Measurements from ENCODE around the gene PTK6.
A peak's percentile ranks its signal among the peaks of the same experiment; 100 is the strongest.

Gene PTK6

DNA sequence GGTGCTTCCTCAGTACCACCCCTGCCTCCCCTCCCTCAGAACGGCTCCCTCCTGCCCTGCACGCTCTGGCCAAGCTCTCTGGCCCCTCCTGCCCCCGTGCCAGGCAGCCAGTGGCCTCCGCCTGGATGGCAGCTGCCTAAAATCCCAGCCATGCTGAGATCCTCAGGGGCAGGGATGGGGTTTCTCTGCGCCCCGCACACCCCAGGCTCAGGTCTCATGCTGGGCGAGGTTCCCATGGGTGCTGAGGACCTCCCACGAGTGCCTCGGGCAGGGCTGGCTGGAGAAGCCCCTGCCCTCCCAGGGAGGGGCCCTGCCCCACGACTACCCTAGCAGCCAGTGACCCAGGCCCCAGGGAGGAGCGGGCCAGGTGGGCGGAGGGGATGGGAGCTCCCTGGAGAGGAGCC is 2.7 kb downstream of the PTK6 start:
- Histone ChIP-seq H3K4me3 (no peak overlapping the region), H3K36me3 (no peaks in the 10 kb centered on the region), H3K4me2 (peak overlapping the region in 10 of 11 experiments; percentile 32 to 79 (median 55); a peak in 18 of 22 replicates), H3K4me1 (peaks cover 13 to 81% (median 61%) of the 10 kb centered on the region in 10 experiments), H3K9me3 (replicated peaks in 1 of 11) (no peaks in the 10 kb centered on the region), H3K9ac (peak overlapping the region in 1 of 11 experiments; percentile 33; a peak in 1 of 22 replicates), H4K20me1 (peaks cover 0 to 38% (median 0%) of the 10 kb centered on the region in 11 experiments; a peak in 8 of 22 replicates), H3K27ac (no peak overlapping the region), H3K27me3 (peaks cover 10 to 38% (median 21%) of the 10 kb centered on the region in 11 experiments; a peak in 20 of 22 replicates)
- TF ChIP-seq Cebpa-rat (IDR thresholded peaks at IDR 0.05) = no peak

DNA sequence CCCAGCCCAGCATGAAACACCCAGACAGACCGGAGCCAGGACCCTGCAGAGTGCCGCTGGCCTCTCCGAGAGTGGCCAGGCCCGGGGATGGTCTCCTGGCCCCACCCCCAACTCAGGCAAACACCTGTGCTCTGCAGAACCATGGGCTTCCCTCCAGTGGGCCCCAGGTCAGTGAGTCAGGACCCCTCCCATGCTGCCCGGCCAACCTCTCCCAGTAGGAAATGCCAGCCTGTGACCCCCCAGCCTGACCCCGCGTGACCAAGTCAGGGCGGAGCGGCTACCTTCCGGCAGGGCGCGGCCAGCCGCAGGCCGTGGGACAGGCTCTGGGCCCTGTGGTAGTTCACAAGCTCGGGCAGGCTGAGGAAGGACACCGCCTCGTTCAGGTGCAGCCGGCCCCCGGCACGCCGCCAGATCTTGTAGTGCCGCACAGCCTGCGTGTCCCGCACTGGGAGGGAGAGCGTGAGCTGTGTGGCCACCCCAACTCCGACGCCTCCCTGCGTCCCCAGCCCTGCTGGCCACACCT is 3.2 kb downstream of the PTK6 start:
- TF ChIP-seq Cebpa-rat (IDR thresholded peaks at IDR 0.05) = no peak
- H3K27me3 ChIP-seq = peaks cover 10 to 33% (median 16%) of the 10 kb centered on the region in 11 experiments; a peak in 20 of 22 replicates
- no peak overlapping the region for H3K9ac ChIP-seq
- H3K4me1 ChIP-seq = peaks cover 13 to 76% (median 56%) of the 10 kb centered on the region in 10 experiments
- H3K9me3 ChIP-seq (replicated peaks in 1 of 11) = no peaks in the 10 kb centered on the region
- no peak overlapping the region for H3K27ac ChIP-seq
- no peak overlapping the region for H3K4me3 ChIP-seq
- no peaks in the 10 kb centered on the region for H3K36me3 ChIP-seq
- H3K4me2 ChIP-seq = peak overlapping the region in 7 of 11 experiments; percentile 49 to 79 (median 61); a peak in 13 of 22 replicates
- peaks cover 0 to 39% (median 0%) of the 10 kb centered on the region in 11 experiments; a peak in 9 of 22 replicates for H4K20me1 ChIP-seq

DNA sequence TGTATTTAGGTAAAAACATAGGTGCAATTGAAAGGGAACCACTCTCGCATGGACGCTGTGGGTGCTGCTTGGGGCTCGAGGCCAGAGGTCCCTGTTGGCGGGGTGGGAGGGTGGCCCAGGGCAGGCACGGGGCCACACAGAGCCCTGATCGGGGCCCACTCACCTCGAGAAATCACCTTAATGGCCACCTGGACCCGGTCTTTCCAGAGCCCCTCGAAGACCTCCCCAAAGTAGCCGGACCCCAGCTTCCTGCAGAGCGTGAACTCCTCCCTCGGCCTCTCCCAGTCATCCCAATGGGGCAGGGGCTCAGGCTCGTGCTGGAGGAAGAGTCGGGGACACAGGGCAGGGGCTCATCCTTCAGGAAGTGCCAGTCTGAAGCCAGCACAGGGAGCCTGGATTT is 3.8 kb downstream of the PTK6 start:
- H3K9ac ChIP-seq = no peak overlapping the region
- peak overlapping the region in 8 of 11 experiments; percentile 22 to 79 (median 58); a peak in 15 of 22 replicates for H3K4me2 ChIP-seq
- no peak for TF ChIP-seq Cebpa-rat (IDR thresholded peaks at IDR 0.05)
- no peaks in the 10 kb centered on the region for H3K9me3 ChIP-seq (replicated peaks in 1 of 11)
- H3K4me3 ChIP-seq = no peak overlapping the region
- H3K27ac ChIP-seq = no peak overlapping the region
- peaks cover 8 to 31% (median 14%) of the 10 kb centered on the region in 11 experiments; a peak in 20 of 22 replicates for H3K27me3 ChIP-seq
- H3K4me1 ChIP-seq = peaks cover 13 to 72% (median 53%) of the 10 kb centered on the region in 10 experiments
- no peaks in the 10 kb centered on the region for H3K36me3 ChIP-seq
- peaks cover 0 to 42% (median 0%) of the 10 kb centered on the region in 11 experiments; a peak in 9 of 22 replicates for H4K20me1 ChIP-seq

DNA sequence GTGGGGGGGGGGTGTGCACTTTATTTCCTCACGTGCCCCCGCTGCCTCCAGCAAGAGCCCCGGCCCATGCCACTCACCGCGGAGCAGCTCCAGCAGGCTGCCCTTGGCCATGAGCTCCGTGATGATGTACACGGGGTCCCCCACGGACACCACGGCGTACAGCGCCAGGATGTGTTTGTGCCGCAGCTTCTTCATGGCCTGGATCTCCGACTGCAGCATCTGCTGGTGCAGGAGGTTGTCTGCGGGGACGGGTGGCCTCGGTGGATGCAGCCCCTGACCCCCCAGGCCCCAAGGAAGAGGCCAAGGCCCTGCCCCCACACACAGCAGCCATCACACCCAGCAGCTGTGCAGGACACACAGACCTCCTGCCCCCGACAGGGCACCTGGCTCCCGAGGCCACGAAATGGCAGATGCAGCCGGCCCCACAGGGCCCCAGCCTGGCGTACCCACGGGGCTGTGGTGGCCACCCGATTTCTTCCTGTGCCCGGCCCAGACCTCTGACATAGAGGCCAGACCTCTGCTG is 4.7 kb downstream of the PTK6 start:
- H3K9me3 ChIP-seq (replicated peaks in 1 of 11) = no peaks in the 10 kb centered on the region
- H3K36me3 ChIP-seq = no peaks in the 10 kb centered on the region
- no peak overlapping the region for H3K27ac ChIP-seq
- TF ChIP-seq Cebpa-rat (IDR thresholded peaks at IDR 0.05) = no peak
- H3K27me3 ChIP-seq = peaks cover 8 to 31% (median 14%) of the 10 kb centered on the region in 11 experiments; a peak in 20 of 22 replicates
- H3K4me3 ChIP-seq = no peak overlapping the region
- 0 out of 22 replicates have a peak overlapping the region, but pooled peaks of 1 of the 11 experiments have one; percentile 24 for H3K9ac ChIP-seq
- peaks cover 0 to 42% (median 0%) of the 10 kb centered on the region in 11 experiments; a peak in 9 of 22 replicates for H4K20me1 ChIP-seq
- peak overlapping the region in 8 of 11 experiments; percentile 5 to 79 (median 58); a peak in 12 of 22 replicates for H3K4me2 ChIP-seq
- peaks cover 13 to 63% (median 49%) of the 10 kb centered on the region in 10 experiments for H3K4me1 ChIP-seq

DNA sequence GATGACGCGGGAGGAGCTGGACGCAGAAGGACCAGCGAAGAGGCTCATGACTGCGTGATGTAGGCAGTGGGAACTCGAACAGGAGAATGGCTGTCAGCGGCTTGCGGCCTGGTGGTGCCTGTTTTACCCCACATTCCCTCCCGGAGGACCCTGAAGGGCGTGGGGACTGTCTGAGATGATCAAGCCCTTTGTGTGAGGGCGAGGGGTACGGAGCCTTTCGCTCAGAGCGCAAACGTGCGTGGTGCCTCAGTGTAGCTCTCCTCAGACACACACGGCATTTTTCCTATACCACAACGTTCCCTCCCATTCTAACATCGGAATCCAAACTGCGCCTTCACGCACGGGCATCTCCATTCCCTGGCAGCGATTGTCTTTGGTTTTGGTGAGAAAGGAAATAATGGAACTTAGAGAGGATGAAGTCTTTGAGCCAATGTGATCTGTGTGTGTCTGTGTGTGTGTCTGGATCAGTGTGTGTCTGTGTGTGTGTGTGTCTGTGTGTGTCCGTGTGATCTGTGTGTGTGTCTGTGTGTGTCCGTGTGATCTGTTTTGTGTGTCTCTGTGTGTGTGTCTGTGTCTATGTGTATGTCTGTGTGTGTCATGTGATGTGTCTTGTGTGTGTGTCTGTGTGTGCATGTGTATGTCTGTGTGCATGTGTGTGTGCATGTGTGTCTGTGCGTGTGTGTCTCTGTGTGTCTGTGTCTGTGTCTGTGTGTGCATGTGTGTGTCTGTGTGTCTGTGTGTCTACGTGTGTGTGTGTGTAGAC is 5.3 kb downstream of the PTK6 start:
- Histone ChIP-seq H3K27me3 (peaks cover 8 to 31% (median 14%) of the 10 kb centered on the region in 11 experiments; a peak in 20 of 22 replicates), H3K9me3 (replicated peaks in 1 of 11) (no peaks in the 10 kb centered on the region), H3K4me2 (peak overlapping the region in 3 of 11 experiments; percentile 66 to 79 (median 74); a peak in 5 of 22 replicates), H3K27ac (no peak overlapping the region), H3K9ac (no peak overlapping the region), H4K20me1 (peaks cover 0 to 48% (median 0%) of the 10 kb centered on the region in 11 experiments; a peak in 10 of 22 replicates), H3K4me3 (no peak overlapping the region), H3K36me3 (no peaks in the 10 kb centered on the region), H3K4me1 (peaks cover 8 to 56% (median 42%) of the 10 kb centered on the region in 10 experiments)
- TF ChIP-seq Cebpa-rat (IDR thresholded peaks at IDR 0.05) = no peak

DNA sequence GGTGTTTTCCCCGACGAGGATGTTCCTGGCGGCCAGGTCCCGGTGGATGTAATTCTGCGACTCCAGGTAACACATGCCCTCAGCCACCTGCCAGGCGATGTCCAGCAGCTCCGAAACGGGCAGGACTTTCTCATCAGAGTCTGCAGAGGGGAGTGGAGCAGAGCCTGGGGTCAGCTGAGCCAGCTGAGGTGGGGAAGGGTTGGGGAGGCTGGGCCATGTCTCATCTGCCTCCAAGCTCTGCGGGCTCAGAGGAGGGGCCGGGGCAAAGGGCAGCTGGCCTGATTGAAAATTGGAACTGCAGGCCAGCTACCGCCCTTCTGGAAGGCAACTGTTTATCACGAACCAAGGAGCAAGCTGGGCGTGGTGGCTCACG is 6.4 kb downstream of the PTK6 start:
- Histone ChIP-seq H3K4me2 (no peak overlapping the region), H4K20me1 (peaks cover 0 to 54% (median 0%) of the 10 kb centered on the region in 11 experiments; a peak in 11 of 22 replicates), H3K4me1 (peaks cover 5 to 55% (median 41%) of the 10 kb centered on the region in 10 experiments; a peak in 19 of 20 replicates), H3K9me3 (replicated peaks in 1 of 11) (no peaks in the 10 kb centered on the region), H3K9ac (no peak overlapping the region), H3K27me3 (peaks cover 8 to 31% (median 14%) of the 10 kb centered on the region in 11 experiments; a peak in 20 of 22 replicates), H3K36me3 (no peaks in the 10 kb centered on the region), H3K27ac (no peak overlapping the region), H3K4me3 (no peak overlapping the region)
- TF ChIP-seq Cebpa-rat (IDR thresholded peaks at IDR 0.05) = no peak

DNA sequence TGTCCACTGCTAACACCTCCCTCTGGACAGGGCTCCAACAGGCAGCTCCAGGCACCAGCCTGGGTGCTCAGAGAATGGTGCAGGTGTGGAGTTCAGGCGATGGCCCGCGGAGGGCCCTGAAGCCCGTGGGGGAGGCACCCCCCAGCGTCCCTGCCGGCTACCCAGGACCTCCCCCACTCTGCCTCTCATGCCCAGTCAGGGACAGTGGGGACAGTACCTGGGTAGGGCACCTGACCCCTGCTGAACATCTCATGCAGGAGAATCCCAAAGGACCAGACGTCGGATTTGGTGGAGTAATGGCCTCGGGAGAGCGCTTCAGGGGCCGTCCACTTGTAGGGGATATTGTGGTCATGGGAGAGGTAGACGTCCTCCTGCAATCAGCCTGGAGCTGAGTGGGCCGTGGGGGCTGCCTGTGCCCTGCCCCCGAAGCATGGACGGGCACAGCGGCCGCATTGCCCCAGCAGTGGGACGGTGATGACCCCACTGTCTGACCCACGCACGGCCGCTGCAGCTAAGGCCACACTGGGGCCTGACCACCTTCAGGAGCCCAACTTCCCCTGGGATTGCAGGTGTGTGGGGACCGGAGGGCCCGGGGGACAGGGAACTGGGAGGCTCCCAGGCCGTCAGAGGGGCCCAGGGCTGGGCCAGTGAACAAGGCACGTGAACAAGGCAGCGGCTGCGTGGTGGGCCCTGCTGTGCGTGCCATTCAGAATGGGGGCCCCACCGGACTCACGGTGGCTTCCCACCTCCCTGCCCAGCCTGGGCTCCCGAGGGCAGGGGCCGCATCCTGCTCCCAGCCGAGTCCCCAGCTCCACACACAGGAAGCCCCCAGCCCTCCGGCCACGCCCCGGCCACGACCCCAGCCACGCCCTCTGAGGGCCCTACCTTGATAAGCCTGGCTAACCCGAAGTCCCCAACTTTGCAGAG is 7.1 kb downstream of the PTK6 start:
- no peak overlapping the region for H3K27ac ChIP-seq
- H3K4me3 ChIP-seq = no peak overlapping the region
- H3K4me2 ChIP-seq = no peak overlapping the region
- no peaks in the 10 kb centered on the region for H3K9me3 ChIP-seq (replicated peaks in 1 of 11)
- H3K9ac ChIP-seq = no peak overlapping the region
- H3K27me3 ChIP-seq = peaks cover 7 to 27% (median 11%) of the 10 kb centered on the region in 11 experiments; a peak in 20 of 22 replicates
- no peaks in the 10 kb centered on the region for H3K36me3 ChIP-seq
- peaks cover 11 to 58% (median 41%) of the 10 kb centered on the region in 10 experiments; a peak in 19 of 20 replicates for H3K4me1 ChIP-seq
- H4K20me1 ChIP-seq = peaks cover 0 to 56% (median 3%) of the 10 kb centered on the region in 11 experiments; a peak in 14 of 22 replicates
- no peak for TF ChIP-seq Cebpa-rat (IDR thresholded peaks at IDR 0.05)

Data from BLaER1 treated with 17β-estradiol and CSF1 and Interleukin-3, amounts not matched to agents 10 nM and 100 nM (cell line).